OCI-LY3 (cell line): Measurements from ENCODE around the gene LCK.

ENCODE experiments used
- H2AFZ ChIP-seq: fragments of 200-600, 300-600 bp; shearing (Covaris generic); 2 replicates; pipeline ENCODE4 v1.6.0; 2014; ENCODE audit warnings: antibody characterized with exemption, low read depth, low read length
- H3K27ac ChIP-seq: fragments of 200-600, 300-600 bp; sonication (generic); 2 replicates; pipeline ENCODE4 v1.5.1; 2014; ENCODE audit warnings: mild to moderate bottlenecking, low read length, moderate library complexity, mixed read lengths
- H3K27me3 ChIP-seq: fragments of 200-600, 300-600 bp; sonication (generic); 2 replicates; pipeline ENCODE4 v1.6.1; 2014; ENCODE audit warnings: low read depth, low read length, mixed read lengths
- H3K36me3 ChIP-seq: fragments of 200-600, 300-600 bp; sonication (generic); replicated peaks from 2 replicates; pipeline ENCODE3; 2014; ENCODE audit warnings: low read depth, low read length, mixed read lengths
- H3K4me1 ChIP-seq: fragments of 300-600, 200-600 bp; sonication (generic); 2 replicates; pipeline ENCODE4 v1.6.1; 2014; ENCODE audit warnings: low read length, mixed read lengths
- H3K4me2 ChIP-seq: fragments of 200-600, 300-600 bp; sonication (generic); 2 replicates; pipeline ENCODE4 v1.6.1; 2014; ENCODE audit warnings: low read length, mixed read lengths
- H3K4me3 ChIP-seq: fragments of 300-600, 200-600 bp; sonication (generic); 2 replicates; pipeline ENCODE4 v1.5.1; 2014; ENCODE audit warnings: antibody characterized with exemption, mild to moderate bottlenecking, low read length, moderate library complexity
- H3K79me2 ChIP-seq: fragments of 300-600, 200-600 bp; shearing (Covaris generic); 2 replicates; pipeline ENCODE4 v1.6.1; 2014; ENCODE audit warnings: mild to moderate bottlenecking, low read length, mixed read lengths
- H3K9ac ChIP-seq: fragments of 300-600, 200-600 bp; shearing (Covaris generic); 2 replicates; pipeline ENCODE4 v1.6.0; 2014; ENCODE audit warnings: mild to moderate bottlenecking, low read length, moderate library complexity
- H3K9me3 ChIP-seq: fragments of 200-600, 300-600 bp; shearing (Covaris generic); 2 replicates; pipeline ENCODE4 v1.6.1; 2014; ENCODE audit warnings: low read length, mixed read lengths; ENCODE audit not compliant: insufficient read depth
- H4K20me1 ChIP-seq: fragments of 200-600, 300-600 bp; sonication (generic); 2 replicates; pipeline ENCODE4 v1.6.1; 2016; ENCODE audit warnings: low read length, mixed read lengths; ENCODE audit not compliant: insufficient read depth
- EZH2phosphoT487 ChIP-seq: fragments of 200-600 bp; shearing (Covaris generic); IDR thresholded peaks from 2 replicates; pipeline ENCODE4 v1.6.1; 2018; ENCODE audit warnings: antibody characterized with exemption, mixed run types, low read depth
- TF ChIP-seq, protein P1 (sequence below): fragments of 200-600, 300-600 bp; sonication (generic); IDR thresholded peaks from 2 replicates; pipeline ENCODE4 v1.5.1; 2014; ENCODE audit warnings: antibody characterized with exemption, low read length, low read depth

LCK gene

DNA sequence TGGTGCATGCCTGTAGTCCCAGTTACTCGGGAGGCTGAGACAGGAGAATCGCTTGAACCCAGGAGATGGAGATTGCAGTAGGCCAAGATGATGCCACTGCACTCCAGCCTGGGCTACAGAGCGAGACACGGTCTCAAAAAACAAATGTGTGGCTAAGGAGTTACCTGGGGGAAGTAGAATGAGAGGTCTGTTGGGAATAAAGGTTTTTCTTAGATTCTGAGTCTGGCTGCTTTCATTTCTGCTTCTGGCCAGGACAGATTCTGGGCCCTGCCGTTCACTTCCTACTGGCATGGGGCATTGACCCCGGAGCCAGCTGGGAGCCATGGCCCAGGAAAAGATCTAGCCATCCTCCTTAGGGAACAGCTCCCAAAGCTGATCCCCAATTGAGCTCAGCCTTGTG, 42.6 kb upstream of the LCK start:
- TF ChIP-seq EZH2phosphoT487, result no peak
- TF ChIP-seq, protein P1, sequence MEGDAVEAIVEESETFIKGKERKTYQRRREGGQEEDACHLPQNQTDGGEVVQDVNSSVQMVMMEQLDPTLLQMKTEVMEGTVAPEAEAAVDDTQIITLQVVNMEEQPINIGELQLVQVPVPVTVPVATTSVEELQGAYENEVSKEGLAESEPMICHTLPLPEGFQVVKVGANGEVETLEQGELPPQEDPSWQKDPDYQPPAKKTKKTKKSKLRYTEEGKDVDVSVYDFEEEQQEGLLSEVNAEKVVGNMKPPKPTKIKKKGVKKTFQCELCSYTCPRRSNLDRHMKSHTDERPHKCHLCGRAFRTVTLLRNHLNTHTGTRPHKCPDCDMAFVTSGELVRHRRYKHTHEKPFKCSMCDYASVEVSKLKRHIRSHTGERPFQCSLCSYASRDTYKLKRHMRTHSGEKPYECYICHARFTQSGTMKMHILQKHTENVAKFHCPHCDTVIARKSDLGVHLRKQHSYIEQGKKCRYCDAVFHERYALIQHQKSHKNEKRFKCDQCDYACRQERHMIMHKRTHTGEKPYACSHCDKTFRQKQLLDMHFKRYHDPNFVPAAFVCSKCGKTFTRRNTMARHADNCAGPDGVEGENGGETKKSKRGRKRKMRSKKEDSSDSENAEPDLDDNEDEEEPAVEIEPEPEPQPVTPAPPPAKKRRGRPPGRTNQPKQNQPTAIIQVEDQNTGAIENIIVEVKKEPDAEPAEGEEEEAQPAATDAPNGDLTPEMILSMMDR, result no peak
- Histone ChIP-seq H3K4me1 (peaks cover 30% of the 10 kb centered on the region), H3K27me3 (no peaks in the 10 kb centered on the region), H3K27ac (no peak overlapping the region), H3K4me3 (no peak overlapping the region), H3K4me2 (no peak overlapping the region), H2AFZ (no peak overlapping the region), H4K20me1 (no peaks in the 10 kb centered on the region), H3K9ac (no peak overlapping the region), H3K9me3 (no peaks in the 10 kb centered on the region), H3K36me3 (peaks cover 23% of the 10 kb centered on the region), H3K79me2 (peaks cover 3% of the 10 kb centered on the region; the same call in 1 of the 2 replicates)

DNA sequence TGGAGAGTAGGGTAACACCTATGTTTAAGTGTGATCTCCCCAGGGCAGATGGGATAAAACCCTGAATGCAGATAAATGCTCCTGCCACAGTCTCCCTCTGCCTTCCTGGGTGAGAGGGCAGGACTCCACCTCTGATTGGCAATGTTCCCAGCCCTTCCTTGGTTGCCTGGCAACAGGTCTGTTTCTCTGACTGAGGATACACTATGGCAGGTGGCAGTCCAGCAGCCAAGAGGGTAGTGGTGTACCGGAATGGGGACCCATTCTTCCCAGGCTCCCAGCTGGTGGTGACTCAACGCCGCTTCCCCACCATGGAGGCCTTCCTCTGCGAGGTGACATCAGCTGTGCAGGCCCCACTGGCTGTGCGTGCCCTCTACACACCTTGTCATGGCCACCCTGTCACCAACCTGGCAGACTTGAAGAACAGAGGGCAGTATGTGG, 42.2 kb upstream of the LCK start, which contains the start of gene DCDC2B:
Gene DCDC2B, plus strand, starts transcription at position 199 of the 438 bp plus-strand sequence. Its CDS starts 5 bp downstream, at position 204.
- Histone ChIP-seq H3K27me3 (no peaks in the 10 kb centered on the region), H3K4me1 (peaks cover 30% of the 10 kb centered on the region), H3K9ac (no peak within 1 kb of the TSS), H3K36me3 (peaks cover 19% of the 10 kb centered on the region), H2AFZ (no peak within 1 kb of the TSS), H3K4me3 (no peak within 1 kb of the TSS), H3K4me2 (no peak within 1 kb of the TSS), H3K9me3 (no peaks in the 10 kb centered on the region), H3K79me2 (no peaks in the 10 kb centered on the region), H4K20me1 (no peaks in the 10 kb centered on the region), H3K27ac (no peak within 1 kb of the TSS)
- TF ChIP-seq, protein P1, result no peak
- TF ChIP-seq EZH2phosphoT487, result no peak

DNA sequence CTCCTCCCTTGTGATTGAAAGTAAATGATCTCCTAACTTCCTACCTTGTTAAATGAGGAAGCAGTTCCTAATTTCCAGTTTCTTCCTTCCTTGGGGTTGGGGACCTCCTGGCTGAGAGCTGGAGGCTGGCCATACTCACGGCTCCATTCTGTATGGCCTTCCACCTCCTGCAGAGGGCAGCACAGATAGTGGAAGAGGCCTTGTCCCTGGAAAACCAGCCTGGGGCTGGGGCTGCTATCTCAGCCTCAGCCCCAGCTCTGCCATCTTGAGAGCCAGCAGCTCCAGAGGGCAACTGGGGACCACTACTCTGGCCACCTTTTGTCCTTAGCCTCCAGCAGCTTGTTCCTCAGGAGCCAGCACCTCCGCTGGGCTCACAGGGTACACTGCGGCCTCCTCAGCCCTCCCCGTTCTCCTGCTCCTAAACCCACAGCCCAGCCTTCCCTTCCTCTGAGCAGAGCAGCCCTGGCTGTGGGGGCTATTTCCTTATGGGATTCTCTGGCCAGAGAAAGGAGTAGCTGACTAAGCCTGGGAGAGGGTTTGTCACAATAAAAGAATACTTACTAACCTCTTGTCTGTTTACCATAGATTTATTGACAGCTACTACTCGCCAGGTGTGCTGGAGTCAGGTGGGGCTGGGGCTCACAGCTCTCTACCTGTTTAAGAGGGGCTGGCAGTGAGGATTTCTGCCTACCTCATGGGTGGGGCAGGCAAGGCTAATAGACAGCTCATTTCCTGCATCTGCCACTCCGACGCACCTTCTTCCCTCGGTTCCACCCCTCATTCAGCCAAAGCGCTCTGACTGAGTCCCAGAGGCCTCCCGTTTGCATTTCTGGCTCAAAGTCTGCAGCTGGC, 35.2 kb upstream of the LCK start:
- H3K9ac ChIP-seq, result no peak overlapping the region
- peaks cover 5% of the 10 kb centered on the region; the same call in 1 of the 2 replicates for H3K4me1 ChIP-seq
- no peaks in the 10 kb centered on the region for H3K36me3 ChIP-seq
- no peak overlapping the region for H3K27ac ChIP-seq
- H3K4me3 ChIP-seq, result no peak overlapping the region
- H3K9me3 ChIP-seq, result no peaks in the 10 kb centered on the region
- TF ChIP-seq EZH2phosphoT487, result no peak
- TF ChIP-seq, protein P1, result peak; percentile 72
- no peak overlapping the region for H3K4me2 ChIP-seq
- H3K79me2 ChIP-seq, result no peaks in the 10 kb centered on the region
- no peaks in the 10 kb centered on the region for H4K20me1 ChIP-seq
- H3K27me3 ChIP-seq, result no peaks in the 10 kb centered on the region
- no peak overlapping the region for H2AFZ ChIP-seq

DNA sequence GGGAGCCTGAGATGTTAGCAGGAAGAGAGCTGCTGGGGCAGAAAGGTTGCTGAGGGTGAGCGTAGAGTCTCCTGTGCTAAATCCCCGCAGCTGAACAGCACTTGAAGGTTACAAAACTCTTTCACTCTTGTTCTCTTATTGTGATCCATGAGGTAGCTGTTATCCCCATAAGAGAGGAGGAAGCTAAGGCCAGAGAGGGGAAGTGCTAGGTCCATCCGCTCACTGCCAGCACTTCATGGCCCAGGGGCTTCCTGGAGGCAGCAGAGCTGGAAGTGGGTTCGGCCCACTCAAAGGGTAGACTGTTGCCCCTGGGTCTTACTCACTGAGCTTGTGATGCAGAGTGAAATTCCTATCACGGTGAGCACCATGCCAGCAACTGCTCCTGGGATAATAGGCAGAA, 34.5 kb upstream of the LCK start:
- no peak overlapping the region for H3K9ac ChIP-seq

More for the DNA sequence above, 34.5 kb upstream of the LCK start:
- H3K9me3 ChIP-seq, result no peaks in the 10 kb centered on the region
- no peaks in the 10 kb centered on the region for H3K36me3 ChIP-seq
- H3K4me2 ChIP-seq, result no peak overlapping the region
- no peaks in the 10 kb centered on the region for H3K79me2 ChIP-seq
- H3K27me3 ChIP-seq, result no peaks in the 10 kb centered on the region
- H2AFZ ChIP-seq, result no peak overlapping the region
- TF ChIP-seq, protein P1, result no peak
- TF ChIP-seq EZH2phosphoT487, result no peak
- H3K4me3 ChIP-seq, result no peak overlapping the region
- no peak overlapping the region for H3K27ac ChIP-seq
- H3K4me1 ChIP-seq, result peaks cover 12% of the 10 kb centered on the region
- H4K20me1 ChIP-seq, result no peaks in the 10 kb centered on the region
